PFSK-1 (cell line): ENCODE results near the gene NCAPD2.

ENCODE experiments used
- FOXP2 ChIP-seq: optimal IDR thresholded peaks from 2 replicates; pipeline ENCODE3; 2011; ENCODE audit warnings: borderline replicate concordance, control low read depth, inconsistent platforms; ENCODE audit not compliant: insufficient read depth; ENCODE audit errors: extremely low read length, extremely low read depth
- POLR2AphosphoS5 ChIP-seq: IDR thresholded peaks from 2 replicates; pipeline ENCODE4 v1.6.1; 2012; ENCODE audit warnings: low read depth, mild to moderate bottlenecking, control low read depth, low read length, moderate library complexity
- REST ChIP-seq, 2 experiments: IDR thresholded peaks; 2 replicates each; pipeline versions ENCODE4 v1.6.1 to v1.8.0; 2011 to 2012; ENCODE audit warnings: low read depth in 2 of 2, low read length in 2 of 2, control low read depth in 1 of 2, inconsistent platforms in 1 of 2, mild to moderate bottlenecking in 1 of 2, moderate library complexity in 1 of 2; ENCODE audit not compliant: insufficient read depth in 1 of 2
- SIN3A ChIP-seq: IDR thresholded peaks from 2 replicates; pipeline ENCODE4 v1.6.1; 2012; ENCODE audit warnings: mild to moderate bottlenecking, low read length, moderate library complexity, borderline replicate concordance; ENCODE audit not compliant: insufficient read depth
- TAF1 ChIP-seq: IDR thresholded peaks from 2 replicates; pipeline ENCODE4 v1.6.1; 2012; ENCODE audit warnings: low read length, control low read depth, borderline replicate concordance; ENCODE audit not compliant: insufficient read depth

- TF ChIP-seq POLR2AphosphoS5 (no peak), SIN3A (no peak), REST (IDR thresholded peaks at IDR 0.05; ENCODE audit: insufficient read depth in 1 of 2, low read depth in 2 of 2, low read length in 2 of 2) (no peak), TAF1 (no peak), FOXP2 (no peak)
Measured at GRCh38 chr12:6526766-6527525, 33.0 kb downstream of the NCAPD2 start.
